Placental epithelial cell (primary cell): ENCODE measurements around the gene GHRL. TPM values are rescaled to one million over a fixed set of nuclear protein-coding genes. Genes with fewer than 3 reads are reported as not detected.

Experiments used
- small RNA-seq: library from RNA; depleted of rRNA; stranded (forward); fragments of <200 nt; gene quantifications from one replicate; pipeline ENCODE3, GENCODE V24; 2012
- total RNA-seq: library from RNA; depleted of rRNA; stranded (reverse); fragments of >200 nt; gene quantifications from 2 replicates; pipeline ENCODE4 v1.2.3, GENCODE V29; 2012

Gene GHRL, protein sequence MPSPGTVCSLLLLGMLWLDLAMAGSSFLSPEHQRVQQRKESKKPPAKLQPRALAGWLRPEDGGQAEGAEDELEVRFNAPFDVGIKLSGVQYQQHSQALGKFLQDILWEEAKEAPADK
- total RNA-seq, result under 0.01 TPM in 1 of 2 replicates, not detected in the other

DNA sequence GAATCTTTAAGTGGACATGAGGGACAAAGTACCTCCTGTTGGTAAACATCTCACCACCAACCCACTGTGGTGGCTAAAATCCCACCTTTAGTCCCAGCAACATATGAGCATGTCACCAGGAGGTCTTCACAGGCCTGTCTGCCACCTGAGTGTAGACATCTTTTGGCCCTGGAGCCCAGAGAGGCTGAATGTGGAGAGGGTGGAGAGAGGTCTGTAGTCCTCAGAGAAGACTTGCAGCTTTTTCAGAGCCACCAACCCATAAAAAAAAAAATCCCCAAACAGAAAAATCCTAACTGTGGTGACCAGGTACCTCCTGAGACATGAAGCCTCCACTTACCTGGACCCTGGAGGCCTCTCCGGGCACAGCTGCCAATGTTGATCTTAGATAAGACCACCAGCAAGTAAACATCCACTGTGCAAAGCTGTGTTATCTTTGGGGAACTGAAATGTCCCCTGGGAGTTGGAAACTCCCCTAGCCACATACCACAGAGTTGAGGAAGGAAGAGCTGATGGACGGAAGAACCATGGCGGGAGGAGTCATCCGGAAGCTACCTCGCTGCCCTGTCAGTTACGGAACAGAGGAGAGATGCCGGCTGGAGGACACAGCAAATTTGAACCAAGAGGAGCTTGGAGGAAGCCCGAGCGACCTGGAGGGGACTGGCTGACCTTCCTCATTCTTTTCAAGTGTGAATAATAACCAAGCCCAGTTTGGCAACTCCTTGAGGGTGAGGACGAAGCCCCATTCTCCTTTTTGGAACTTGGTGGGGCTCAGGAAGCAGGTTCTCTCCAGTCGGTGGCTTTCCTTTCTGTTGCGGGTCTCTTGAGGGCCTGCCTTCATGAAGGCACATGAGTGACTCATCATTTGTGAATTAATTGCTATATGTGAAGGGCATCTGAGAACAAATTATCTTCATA is at the start of gene GHRL:
TSS of gene GHRL (minus strand) at position 443 of the 915 bp plus-strand sequence. CDS start 2,767 bp downstream, outside the sequence.

GRCh38 chr3:10248184-10248983 is 44.4 kb downstream of the GHRL start, which contains the start of gene TATDN2:
TATDN2 (plus strand) TSS chr3:10248459; CDS start chr3:10249201, 742 bp downstream.

Small RNAs within 50 kb of the gene (small RNA-seq; reads per million reads assigned to genes)
- gene MIR378B (6.2 reads per million, percentile 93 among the genes with 10 or more reads in this experiment), gene RF02126 (not detected)

Other genes starting within 250 kb of the GHRL start
- not detected in 2 replicates for gene FANCD2OS, start 184.7 kb downstream of the GHRL start, total RNA-seq
- gene BRK1, start 177.3 kb downstream of the GHRL start, total RNA-seq, result 95.9 and 106 TPM in 2 replicates
- 32.9 and 47.5 TPM in 2 replicates for gene VHL, start 151.2 kb downstream of the GHRL start, total RNA-seq
- gene IRAK2, start 128.0 kb downstream of the GHRL start, total RNA-seq, result 0.87 and 1.6 TPM in 2 replicates
- gene TATDN2, start 44.5 kb downstream of the GHRL start, total RNA-seq, result 20.8 and 24.7 TPM in 2 replicates
- gene SEC13, start 28.2 kb upstream of the GHRL start, total RNA-seq, result 247 and 359 TPM in 2 replicates
- gene ATP2B2, start 212.6 kb upstream of the GHRL start, total RNA-seq, result not detected in 2 replicates